Endometrium (tissue), 2 donors: ENCODE measurements around the gene PSMD14.

Source experiments
- FAIRE-seq: peaks from 2 replicates; lab custom pipeline; 2012; peaks lifted over from hg19 to GRCh38; lab: Jason Lieb, UNC
- donor health status: control.
- donor health status: control.

Gene PSMD14

GRCh38 chr2:161384864-161385263 is 76.6 kb downstream of the PSMD14 start:
- no peak for FAIRE-seq

GRCh38 chr2:161386228-161386824 is 78.1 kb downstream of the PSMD14 start:
- no peak for FAIRE-seq

- no peak for FAIRE-seq
Observed at GRCh38 chr2:161388146-161388779, 80.0 kb downstream of the PSMD14 start.

- FAIRE-seq: no peak
Observed at GRCh38 chr2:161391737-161392506, 83.7 kb downstream of the PSMD14 start.

- no peak for FAIRE-seq
Observed at GRCh38 chr2:161400076-161400475, 91.9 kb downstream of the PSMD14 start.

GRCh38 chr2:161402297-161402696 is 94.1 kb downstream of the PSMD14 start:
- FAIRE-seq: no peak

GRCh38 chr2:161406316-161406715 is 98.1 kb downstream of the PSMD14 start:
- FAIRE-seq: no peak

- no peak for FAIRE-seq
Observed at GRCh38 chr2:161407597-161407996, 99.4 kb downstream of the PSMD14 start.

- no peak for FAIRE-seq
Observed at GRCh38 chr2:161409308-161409907, 101.2 kb downstream of the PSMD14 start.

- no peak for FAIRE-seq
Observed at GRCh38 chr2:161412346-161412745, 104.1 kb downstream of the PSMD14 start.

GRCh38 chr2:161414042-161415033 is 106.1 kb downstream of the PSMD14 start:
- FAIRE-seq: no peak

GRCh38 chr2:161415034-161415986 is 107.1 kb downstream of the PSMD14 start:
- FAIRE-seq: no peak

GRCh38 chr2:161415987-161416707 is 107.9 kb downstream of the PSMD14 start, which contains the start of gene TBR1:
Gene TBR1 (plus strand): TSS chr2:161416297. CDS start chr2:161416411, 114 bp downstream.
- FAIRE-seq: no peak

GRCh38 chr2:161416708-161417437 is 108.6 kb downstream of the PSMD14 start:
- no peak for FAIRE-seq

- FAIRE-seq: no peak
Observed at GRCh38 chr2:161417438-161418274, 109.4 kb downstream of the PSMD14 start.

GRCh38 chr2:161418275-161418714 is 110.1 kb downstream of the PSMD14 start:
- FAIRE-seq: no peak

- FAIRE-seq: no peak
Observed at GRCh38 chr2:161418715-161419637, 110.8 kb downstream of the PSMD14 start.
